SU-DHL-6 (cell line): ENCODE data around the gene CNTN5.

ENCODE experiments used
- H2AFZ ChIP-seq: fragments of 200-600 bp; sonication (generic); 2 replicates; pipeline ENCODE4 v1.6.1; 2014; ENCODE audit warnings: low read depth, mild to moderate bottlenecking, moderate library complexity, mixed read lengths, antibody characterized with exemption, low read length; ENCODE audit not compliant: severe bottlenecking
- H3F3A ChIP-seq: fragments of 200-600 bp; shearing (Covaris generic); 2 replicates; pipeline ENCODE4 v1.6.0; 2016; ENCODE audit warnings: antibody characterized with exemption, mild to moderate bottlenecking; ENCODE audit not compliant: insufficient read depth
- H3K27ac ChIP-seq: fragments of 200-600 bp; sonication (generic); 2 replicates; pipeline ENCODE4 v1.5.1; 2016; ENCODE audit warnings: low read depth, mild to moderate bottlenecking, low read length, moderate library complexity, mixed read lengths
- H3K27me3 ChIP-seq: fragments of 200-600 bp; sonication (generic), shearing (Covaris generic); 2 replicates; pipeline ENCODE4 v1.6.0; 2014; ENCODE audit warnings: mild to moderate bottlenecking, low read length
- H3K36me3 ChIP-seq: fragments of 200-600 bp; sonication (generic); 2 replicates; pipeline ENCODE4 v1.6.1; 2014; ENCODE audit warnings: mild to moderate bottlenecking, low read length, mixed read lengths
- H3K4me2 ChIP-seq: fragments of 300-600, 200-600 bp; shearing (Covaris generic), sonication (generic); 2 replicates; pipeline ENCODE4 v1.6.0; 2014; ENCODE audit warnings: low read length, low read depth, mild to moderate bottlenecking; ENCODE audit not compliant: poor library complexity, severe bottlenecking
- H3K4me3 ChIP-seq: fragments of 200-600 bp; sonication (generic); 2 replicates; pipeline ENCODE4 v1.5.1; 2014; ENCODE audit warnings: antibody characterized with exemption, low read length, mild to moderate bottlenecking, mixed read lengths; ENCODE audit not compliant: insufficient read depth, poor library complexity, severe bottlenecking
- H3K79me2 ChIP-seq: fragments of 200-600 bp; sonication (generic); 2 replicates; pipeline ENCODE4 v1.6.1; 2014; ENCODE audit warnings: mild to moderate bottlenecking, low read length, moderate library complexity; ENCODE audit not compliant: insufficient read depth
- H3K9ac ChIP-seq: fragments of 200-600 bp; sonication (generic); 2 replicates; pipeline ENCODE4 v1.7.0; 2014; ENCODE audit warnings: mild to moderate bottlenecking, low read length
- H3K9me2 ChIP-seq: fragments of 200-600 bp; sonication (generic); replicated peaks from 2 replicates; pipeline ENCODE4 v1.6.1; 2014; ENCODE audit warnings: low read length; ENCODE audit not compliant: insufficient read depth
- H3K9me3 ChIP-seq: fragments of 200-600 bp; sonication (generic); 2 replicates; pipeline ENCODE4 v1.6.1; 2014; ENCODE audit warnings: low read length, mixed read lengths; ENCODE audit not compliant: insufficient read depth
- H4K20me1 ChIP-seq: fragments of 200-600 bp; sonication (generic); 2 replicates; pipeline ENCODE4 v1.6.1; 2014; ENCODE audit warnings: low read depth, mild to moderate bottlenecking, antibody characterized with exemption, low read length, moderate library complexity, mixed read lengths
- EZH2phosphoT487 ChIP-seq: fragments of 200-600 bp; sonication (generic), shearing (Covaris generic); conservative IDR thresholded peaks from 2 replicates; pipeline ENCODE4 v1.6.1; 2018; ENCODE audit warnings: mild to moderate bottlenecking, antibody characterized with exemption, low read length, moderate library complexity, mixed read lengths
- TF ChIP-seq, protein P1 (sequence below): fragments of 200-600 bp; sonication (generic); IDR thresholded peaks from one replicate; pipeline ENCODE4 v1.5.1; 2017; ENCODE audit warnings: antibody characterized with exemption, mild to moderate bottlenecking, low read length, moderate library complexity; ENCODE audit not compliant: insufficient read depth, poor library complexity, severe bottlenecking

Gene CNTN5

DNA sequence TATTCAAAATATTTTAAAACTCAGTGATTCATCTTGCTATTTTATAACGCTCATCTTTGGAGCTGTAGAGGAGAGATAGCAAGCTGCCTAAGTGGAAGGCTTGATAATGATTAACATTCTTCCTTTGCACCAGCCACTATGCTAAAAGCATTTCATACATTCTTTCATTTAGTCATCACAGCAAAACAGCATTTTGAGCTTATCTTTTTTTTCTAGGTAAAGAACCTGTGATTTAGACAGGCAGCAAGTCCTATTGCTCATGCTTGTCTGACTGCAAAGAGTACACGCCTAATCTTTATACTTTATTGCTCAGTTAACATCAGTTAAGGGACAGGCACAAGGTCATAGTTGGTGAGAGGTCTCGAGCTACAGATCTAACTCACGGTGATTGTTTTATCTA is 953.2 kb downstream of the CNTN5 start:
- H3K9me2 ChIP-seq: peaks cover 3% of the 10 kb centered on the region; the same call in 1 of the 2 replicates

DNA sequence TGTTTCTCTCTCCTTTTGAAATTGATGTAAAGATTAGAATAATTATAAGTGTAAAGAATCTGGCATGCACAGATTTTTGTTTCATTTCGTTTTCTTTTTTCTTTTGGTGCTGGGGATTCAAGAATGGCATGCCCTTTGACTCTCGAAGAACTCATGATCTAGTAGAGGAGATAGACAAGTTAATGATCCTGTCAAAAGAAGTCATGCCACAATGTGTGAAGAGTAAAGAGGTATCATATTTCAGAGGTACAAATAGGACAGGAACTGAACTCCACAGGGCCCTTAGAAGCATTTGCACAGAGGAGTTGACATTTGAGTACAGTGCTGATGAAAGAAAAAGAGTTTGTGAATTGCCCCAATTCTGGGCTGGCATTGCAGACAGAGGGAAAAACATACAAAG is 958.3 kb downstream of the CNTN5 start:
- H3K4me2 ChIP-seq: no peak overlapping the region
- H3K79me2 ChIP-seq: no peaks in the 10 kb centered on the region
- H3K27me3 ChIP-seq: no peaks in the 10 kb centered on the region
- H3K4me3 ChIP-seq: no peak overlapping the region
- no peaks in the 10 kb centered on the region for H3K9me3 ChIP-seq
- H4K20me1 ChIP-seq: no peaks in the 10 kb centered on the region
- no peaks in the 10 kb centered on the region for H3F3A ChIP-seq
- no peak overlapping the region for H3K9ac ChIP-seq
- H3K9me2 ChIP-seq: no peaks in the 10 kb centered on the region; the same call in 1 of the 2 replicates
- TF ChIP-seq, protein P1, sequence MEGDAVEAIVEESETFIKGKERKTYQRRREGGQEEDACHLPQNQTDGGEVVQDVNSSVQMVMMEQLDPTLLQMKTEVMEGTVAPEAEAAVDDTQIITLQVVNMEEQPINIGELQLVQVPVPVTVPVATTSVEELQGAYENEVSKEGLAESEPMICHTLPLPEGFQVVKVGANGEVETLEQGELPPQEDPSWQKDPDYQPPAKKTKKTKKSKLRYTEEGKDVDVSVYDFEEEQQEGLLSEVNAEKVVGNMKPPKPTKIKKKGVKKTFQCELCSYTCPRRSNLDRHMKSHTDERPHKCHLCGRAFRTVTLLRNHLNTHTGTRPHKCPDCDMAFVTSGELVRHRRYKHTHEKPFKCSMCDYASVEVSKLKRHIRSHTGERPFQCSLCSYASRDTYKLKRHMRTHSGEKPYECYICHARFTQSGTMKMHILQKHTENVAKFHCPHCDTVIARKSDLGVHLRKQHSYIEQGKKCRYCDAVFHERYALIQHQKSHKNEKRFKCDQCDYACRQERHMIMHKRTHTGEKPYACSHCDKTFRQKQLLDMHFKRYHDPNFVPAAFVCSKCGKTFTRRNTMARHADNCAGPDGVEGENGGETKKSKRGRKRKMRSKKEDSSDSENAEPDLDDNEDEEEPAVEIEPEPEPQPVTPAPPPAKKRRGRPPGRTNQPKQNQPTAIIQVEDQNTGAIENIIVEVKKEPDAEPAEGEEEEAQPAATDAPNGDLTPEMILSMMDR: no peak
- no peak for TF ChIP-seq EZH2phosphoT487
- H2AFZ ChIP-seq: no peak overlapping the region
- no peaks in the 10 kb centered on the region for H3K36me3 ChIP-seq
- no peak overlapping the region for H3K27ac ChIP-seq

More for the DNA sequence above, 953.2 kb downstream of the CNTN5 start:
- Histone ChIP-seq H3F3A (no peaks in the 10 kb centered on the region), H3K9me3 (no peaks in the 10 kb centered on the region), H3K79me2 (no peaks in the 10 kb centered on the region), H3K9ac (no peak overlapping the region), H2AFZ (no peak overlapping the region), H3K4me2 (no peak overlapping the region), H3K4me3 (no peak overlapping the region), H3K36me3 (no peaks in the 10 kb centered on the region), H3K27me3 (no peaks in the 10 kb centered on the region), H3K27ac (no peak overlapping the region), H4K20me1 (no peaks in the 10 kb centered on the region)
- TF ChIP-seq, protein P1: no peak
- TF ChIP-seq EZH2phosphoT487: no peak

DNA sequence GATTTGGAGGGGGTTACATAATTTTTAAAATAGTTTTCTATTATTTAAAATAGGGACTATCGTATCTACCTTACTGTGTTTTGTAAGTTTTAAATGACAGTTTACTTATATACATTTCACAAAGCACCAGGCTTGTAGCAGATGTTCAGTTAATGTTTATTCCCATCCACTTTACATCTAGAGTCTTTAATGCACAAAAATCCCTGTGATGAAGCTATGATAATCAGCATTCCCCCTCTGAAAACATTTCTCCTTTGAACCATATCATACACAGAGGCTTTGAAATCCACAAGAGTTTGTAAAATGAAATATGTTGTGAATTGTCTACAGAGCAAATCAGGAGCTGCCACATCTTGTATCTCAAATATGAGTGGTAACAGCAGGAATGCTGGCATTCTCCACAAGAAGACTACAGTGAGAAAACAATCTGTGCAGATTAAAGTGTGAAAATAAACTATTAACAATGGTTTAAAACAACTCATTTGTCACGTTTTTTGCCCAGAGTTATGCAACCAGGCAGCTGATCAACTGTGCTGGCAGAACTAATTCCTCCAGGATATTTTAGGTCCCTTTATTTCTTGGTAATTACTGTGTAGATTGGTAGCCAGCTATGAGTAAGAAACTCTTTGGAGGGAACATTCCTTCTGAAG is 967.2 kb downstream of the CNTN5 start:
- Histone ChIP-seq H3K9me3 (no peaks in the 10 kb centered on the region), H3K27me3 (no peaks in the 10 kb centered on the region), H2AFZ (no peak overlapping the region), H3K9ac (no peak overlapping the region), H4K20me1 (no peaks in the 10 kb centered on the region), H3K36me3 (no peaks in the 10 kb centered on the region), H3K9me2 (no peaks in the 10 kb centered on the region), H3K79me2 (no peaks in the 10 kb centered on the region), H3F3A (no peaks in the 10 kb centered on the region), H3K4me2 (no peak overlapping the region), H3K4me3 (no peak overlapping the region), H3K27ac (no peak overlapping the region)
- TF ChIP-seq, protein P1: no peak
- TF ChIP-seq EZH2phosphoT487: no peak
